Ramos (cell line): ENCODE measurements around the gene CITED4.

ENCODE experiments used
- in situ Hi-C: fragments of 300-500 bp; cut with MboI; formaldehyde crosslinking; loops from one replicate; pipeline ENCODE4 v1.14.3; 2022; ENCODE audit warnings: low sequenced_read_pairs; ENCODE audit not compliant: unreplicated experiment

CITED4 gene

GRCh38 chr1:40856656-40857302, 5.4 kb downstream of the CITED4 start:
- in situ Hi-C loops: loop anchor here (10.0 kb wide), 1 partner anchor 262 kb away; no protein-coding TSS in a partner anchor

DNA sequence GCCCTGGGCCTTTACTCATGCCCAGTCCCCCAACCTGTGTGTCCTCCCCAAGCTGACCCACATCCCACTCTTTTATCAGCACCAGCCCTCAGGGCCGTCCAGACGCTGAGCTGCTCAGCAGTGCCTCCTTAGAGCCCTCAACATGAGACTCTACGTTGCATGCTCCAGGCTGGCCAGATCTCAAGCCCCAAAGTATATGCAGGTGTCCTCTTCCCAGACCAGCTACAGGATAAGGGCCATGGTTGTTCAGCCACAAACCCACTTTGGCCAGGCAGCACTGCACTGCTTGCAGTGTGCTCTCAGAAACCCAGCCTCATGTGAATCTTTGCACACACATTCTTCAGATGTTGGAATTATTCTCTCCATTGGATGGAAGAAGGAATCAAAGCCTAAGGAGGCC, 6.0 kb downstream of the CITED4 start:
- in situ Hi-C loops: loop anchor here (10.0 kb wide), 1 partner anchor 261 kb away; no protein-coding TSS in a partner anchor

- in situ Hi-C loops: loop anchor here (10.0 kb wide), 1 partner anchor 261 kb away; no protein-coding TSS in a partner anchor
Measured at GRCh38 chr1:40855513-40855912, 6.7 kb downstream of the CITED4 start.

DNA sequence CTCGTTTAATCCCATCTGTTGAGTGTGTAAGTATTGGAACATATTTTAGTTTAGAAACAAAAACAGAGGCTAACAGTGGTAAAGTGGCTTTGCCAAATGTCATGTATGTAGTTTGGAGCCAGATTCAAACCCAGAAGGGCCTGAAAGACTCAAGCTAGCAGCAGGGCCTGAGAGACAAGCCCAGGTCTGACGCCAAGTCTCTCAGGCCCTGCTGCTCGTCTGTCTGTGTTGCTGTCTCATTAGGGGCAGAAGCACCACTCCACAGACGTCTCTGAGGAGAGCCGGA, 8.3 kb downstream of the CITED4 start:
- in situ Hi-C loops: loop anchor here (10.0 kb wide), 1 partner anchor 259 kb away; no protein-coding TSS in a partner anchor

DNA sequence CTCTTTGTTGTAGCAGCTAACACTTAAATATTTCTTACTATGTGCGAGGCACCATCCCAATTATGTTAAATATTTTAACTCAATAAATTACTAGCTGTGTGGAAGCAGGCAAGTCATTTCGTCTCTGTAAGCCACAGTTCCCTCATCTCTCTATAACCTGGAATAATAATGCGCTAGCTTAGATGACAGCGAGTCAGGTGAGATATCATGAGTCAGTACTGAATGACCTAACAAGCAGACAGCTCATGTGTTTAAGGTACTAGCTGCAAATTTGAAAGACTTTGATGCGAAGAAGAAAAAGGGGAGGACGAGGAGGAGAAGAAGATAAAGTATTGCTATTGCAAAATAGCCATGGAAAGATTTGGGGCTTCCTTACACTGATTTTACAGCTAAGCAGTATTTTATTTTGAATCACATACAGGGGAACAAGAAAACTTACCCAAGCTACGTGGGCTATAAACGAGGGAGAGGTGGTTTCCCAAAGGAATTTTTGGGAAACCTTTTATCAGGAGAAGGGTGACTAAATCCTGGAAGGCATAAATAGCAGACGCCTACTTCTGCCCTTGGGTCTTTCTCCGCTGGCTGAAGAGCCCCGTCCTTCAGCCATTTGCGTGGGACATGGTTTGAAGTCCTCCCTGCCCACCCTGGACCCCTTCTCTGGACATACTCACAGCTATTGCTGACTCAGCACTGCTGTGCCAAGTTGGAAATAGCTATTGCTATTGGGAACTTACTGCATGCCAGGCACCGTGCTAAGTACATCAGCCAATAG, 8.9 kb downstream of the CITED4 start:
- in situ Hi-C loops: loop anchor here (10.0 kb wide), 1 partner anchor 258 kb away; no protein-coding TSS in a partner anchor

GRCh38 chr1:40851643-40852042, 10.5 kb downstream of the CITED4 start:
- in situ Hi-C loops: loop anchor here (10.0 kb wide), 1 partner anchor 257 kb away; no protein-coding TSS in a partner anchor

DNA sequence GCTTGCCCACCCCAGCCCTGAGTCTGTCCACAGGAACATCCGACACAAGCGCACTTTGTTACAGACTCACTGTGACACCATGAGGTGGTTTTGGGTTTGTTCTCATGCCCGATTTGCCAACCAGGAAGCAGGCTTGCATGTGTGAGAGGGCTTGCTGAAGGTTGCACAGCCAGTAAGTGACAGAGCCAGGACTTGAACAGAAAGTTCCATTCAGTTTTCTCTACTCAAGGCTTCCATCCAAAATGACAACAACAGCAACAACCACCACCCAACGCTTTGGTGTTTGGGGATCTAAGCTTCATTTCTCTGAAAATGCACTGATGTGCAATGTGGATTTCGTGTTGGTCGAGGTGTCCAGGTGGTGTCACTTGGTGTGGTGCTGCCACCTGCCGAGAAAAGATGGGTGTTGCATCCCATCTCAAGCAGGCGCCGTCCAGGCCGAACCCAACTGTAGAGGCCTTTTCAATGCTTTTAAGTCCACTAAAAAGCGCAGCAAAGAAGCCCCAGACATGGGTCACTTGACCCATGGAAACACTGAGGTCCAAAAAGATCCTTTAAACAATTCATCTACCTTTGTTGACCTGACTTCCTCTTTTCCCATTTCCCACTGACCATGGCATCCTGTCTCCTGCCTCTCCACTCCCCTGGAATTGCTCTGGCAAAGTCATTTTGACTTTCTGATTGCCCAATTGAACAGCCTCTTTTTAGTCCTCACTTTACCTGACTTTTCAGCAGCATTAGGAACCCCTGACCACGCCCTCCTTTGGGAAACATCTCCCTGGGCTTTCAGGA, 12.2 kb downstream of the CITED4 start:
- in situ Hi-C loops: loop anchor here (10.0 kb wide), 2 partner anchors 235 to 255 kb away; no protein-coding TSS in a partner anchor

- in situ Hi-C loops: loop anchor here (10.0 kb wide), 1 partner anchor 234 kb away; no protein-coding TSS in a partner anchor
Measured at GRCh38 chr1:40848530-40849189, 13.5 kb downstream of the CITED4 start.

DNA sequence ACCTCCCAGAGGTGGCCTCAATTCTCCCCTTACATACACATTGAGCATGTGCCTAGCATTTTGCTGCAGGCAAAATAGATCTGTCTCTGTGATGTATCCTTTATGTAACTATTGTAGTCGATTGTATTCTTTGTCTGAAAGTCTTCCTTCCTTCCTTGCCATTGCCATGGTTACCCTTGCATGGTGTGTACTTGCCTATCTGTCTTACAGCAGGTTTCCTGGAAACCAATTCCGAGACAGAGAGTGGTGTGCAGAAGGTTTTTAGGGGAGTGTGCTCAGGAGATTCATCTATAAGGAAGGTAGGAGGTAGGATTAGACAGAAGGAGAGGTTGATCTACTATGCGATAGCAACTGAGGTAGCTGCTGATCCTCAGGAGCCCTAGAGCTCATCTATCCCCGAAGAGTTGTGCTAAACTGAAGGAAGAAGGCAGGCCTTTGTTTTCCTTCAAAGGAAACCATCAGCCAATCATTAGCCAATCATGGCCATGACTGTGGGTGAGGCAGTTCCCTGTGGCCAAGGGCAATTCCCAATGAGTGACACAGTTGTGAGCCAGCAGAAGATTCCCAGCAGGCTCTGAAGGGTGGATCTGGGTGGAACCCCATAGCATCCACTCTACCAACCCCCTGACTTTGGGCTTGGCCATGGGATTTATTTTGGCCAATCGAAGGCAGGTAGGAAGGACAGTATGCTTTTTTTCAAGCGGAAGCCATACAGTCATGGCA, 15.0 kb downstream of the CITED4 start:
- in situ Hi-C loops: loop anchor here (10.0 kb wide), 1 partner anchor 232 kb away; no protein-coding TSS in a partner anchor

- in situ Hi-C loops: loop anchor here (10.0 kb wide), 1 partner anchor 231 kb away; no protein-coding TSS in a partner anchor
Measured at GRCh38 chr1:40845895-40846294, 16.3 kb downstream of the CITED4 start.

- in situ Hi-C loops: loop anchor here (10.0 kb wide), 1 partner anchor 230 kb away; no protein-coding TSS in a partner anchor
Measured at GRCh38 chr1:40844887-40845878, 17.0 kb downstream of the CITED4 start.

DNA sequence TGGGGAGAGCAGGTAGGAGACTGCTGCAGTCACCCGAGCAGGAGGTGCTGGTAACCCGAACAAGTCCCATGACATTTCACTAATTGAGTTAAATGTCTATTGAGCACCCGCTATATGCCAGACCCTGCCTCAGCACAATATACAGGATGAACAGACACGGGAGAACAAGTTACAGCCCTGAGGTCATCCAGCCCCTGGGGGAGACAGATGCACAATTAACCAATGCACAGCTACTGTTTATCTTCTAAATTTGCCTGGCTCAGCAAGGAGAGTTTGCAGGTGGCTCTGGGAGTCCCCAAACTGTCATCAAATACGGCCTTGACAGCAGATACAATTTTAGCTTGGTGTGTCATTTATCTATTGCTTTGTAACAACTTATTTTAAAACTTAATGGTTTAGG, 18.1 kb downstream of the CITED4 start:
- in situ Hi-C loops: loop anchor here (10.0 kb wide), 1 partner anchor 229 kb away; no protein-coding TSS in a partner anchor

- in situ Hi-C loops: loop anchor here (10.0 kb wide), 1 partner anchor 228 kb away; no protein-coding TSS in a partner anchor
Measured at GRCh38 chr1:40842691-40843090, 19.5 kb downstream of the CITED4 start.

- in situ Hi-C loops: loop anchor here (10.0 kb wide), 1 partner anchor 227 kb away; no protein-coding TSS in a partner anchor
Measured at GRCh38 chr1:40842207-40842606, 20.0 kb downstream of the CITED4 start.

DNA sequence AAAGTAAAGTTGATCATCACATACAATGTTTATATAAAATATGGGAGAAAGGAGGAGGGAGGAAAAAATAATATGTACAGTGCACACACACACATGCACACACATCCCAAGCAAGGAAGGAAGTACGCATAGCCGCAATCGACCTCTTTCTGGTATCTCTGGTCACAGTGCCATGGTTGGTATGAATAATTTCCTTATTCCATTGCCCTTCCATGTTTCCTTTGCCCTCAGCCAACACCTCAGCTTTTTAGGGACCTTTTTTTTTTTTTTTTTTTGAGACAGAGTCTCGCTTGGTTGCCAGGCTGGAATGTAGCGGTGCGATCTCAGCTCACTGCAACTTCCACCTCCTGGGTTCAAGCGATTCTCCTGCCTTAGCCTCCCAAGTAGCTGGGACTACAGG, 20.6 kb downstream of the CITED4 start:
- in situ Hi-C loops: loop anchor here (10.0 kb wide), 1 partner anchor 227 kb away; no protein-coding TSS in a partner anchor

DNA sequence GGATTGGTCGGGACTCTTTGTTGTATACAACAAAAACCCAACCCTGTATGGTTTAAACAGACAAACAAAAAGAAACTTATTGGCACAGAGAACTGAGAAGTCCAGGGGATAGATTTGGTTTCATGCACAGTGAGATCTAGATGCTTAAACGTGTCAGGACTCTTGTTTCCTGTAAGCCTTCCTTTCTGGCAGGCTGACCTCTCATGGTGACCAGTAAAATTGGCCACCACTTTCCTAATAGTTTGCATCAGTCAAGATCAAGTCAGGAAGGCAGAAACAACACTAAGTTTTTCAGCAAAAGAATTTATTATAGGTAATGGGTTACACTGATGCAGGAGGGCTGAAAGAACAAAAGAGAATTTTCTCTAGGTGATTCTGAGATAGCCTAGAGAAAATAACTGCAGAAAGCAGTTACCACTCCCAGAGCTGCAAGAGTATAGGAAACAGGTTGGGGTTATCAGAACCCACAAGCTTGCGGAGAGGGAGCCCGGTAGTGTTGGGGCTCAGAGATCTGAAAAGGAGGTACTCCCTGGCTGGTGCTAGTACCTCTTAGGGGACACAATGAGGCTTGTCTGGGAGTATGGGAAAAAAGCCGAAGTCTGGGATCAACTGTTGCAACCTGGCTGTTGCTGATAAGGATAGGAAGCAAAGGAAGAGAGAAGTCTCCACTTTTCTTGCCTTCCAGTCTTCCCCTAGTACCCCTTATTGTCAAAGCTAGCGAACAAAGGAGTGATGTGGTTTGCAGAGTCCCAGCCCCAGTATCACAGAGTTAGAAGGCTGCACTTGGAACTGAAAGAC, 21.4 kb downstream of the CITED4 start:
- in situ Hi-C loops: loop anchor here (10.0 kb wide), 1 partner anchor 226 kb away; no protein-coding TSS in a partner anchor

GRCh38 chr1:40839943-40840335, 22.2 kb downstream of the CITED4 start:
- in situ Hi-C loops: loop anchor here (10.0 kb wide), 1 partner anchor 225 kb away; no protein-coding TSS in a partner anchor
